Neural progenitor cell (in vitro differentiated cells): ENCODE data around the gene ACSBG1. TPM values are rescaled to one million over a fixed set of nuclear protein-coding genes. Genes with fewer than 3 reads are reported as not detected.

ENCODE experiments used
- DNase-seq: peaks from one replicate; pipeline ENCODE4 v3.0.0-alpha.2; 2016; ENCODE audit warnings: low spot score
- H2AFZ ChIP-seq: fragments of 200-600 bp; sonication (generic); replicated peaks from 2 replicates; pipeline ENCODE4 v1.6.1; 2016; ENCODE audit warnings: antibody characterized with exemption
- H3F3A ChIP-seq: fragments of 200-600 bp; sonication (generic); 2 replicates; pipeline ENCODE4 v1.6.1; 2016; ENCODE audit warnings: antibody characterized with exemption, low read depth
- H3K27ac ChIP-seq: fragments of 200-600 bp; sonication (generic); 2 replicates; pipeline ENCODE4 v1.5.1; 2016; ENCODE audit warnings: mild to moderate bottlenecking
- H3K27me3 ChIP-seq: fragments of 200-600 bp; sonication (generic); 2 replicates; pipeline ENCODE4 v1.6.1; 2016; ENCODE audit warnings: mild to moderate bottlenecking, moderate library complexity
- H3K36me3 ChIP-seq: fragments of 200-600 bp; sonication (generic); 2 replicates; pipeline ENCODE4 v1.5.1; 2016
- H3K4me1 ChIP-seq: fragments of 200-600 bp; sonication (generic); 2 replicates; pipeline ENCODE4 v1.6.1; 2016; ENCODE audit warnings: mixed run types
- H3K4me2 ChIP-seq: fragments of 200-600 bp; sonication (generic); 2 replicates; pipeline ENCODE4 v1.6.1; 2016
- H3K4me3 ChIP-seq: fragments of 200-600 bp; sonication (generic); 2 replicates; pipeline ENCODE4 v1.5.1; 2016
- H3K79me2 ChIP-seq: fragments of 200-600 bp; sonication (generic); 2 replicates; pipeline ENCODE4 v1.6.1; 2016; ENCODE audit warnings: low read depth
- H3K9ac ChIP-seq: fragments of 200-600 bp; sonication (generic); 2 replicates; pipeline ENCODE4 v1.6.1; 2016
- H3K9me3 ChIP-seq: fragments of 200-600 bp; sonication (generic); 2 replicates; pipeline ENCODE4 v1.5.1; 2016; ENCODE audit warnings: low read depth
- H4K20me1 ChIP-seq: fragments of 200-600 bp; sonication (generic); 2 replicates; pipeline ENCODE4 v1.6.1; 2016; ENCODE audit warnings: low read depth
- H3K27ac Mint-ChIP-seq: 3 replicates; pipeline ENCODE4 v1.8.0; 2021; ENCODE audit warnings: mixed read lengths
- H3K27me3 Mint-ChIP-seq: 2 replicates; pipeline ENCODE4 v1.8.0; 2022; ENCODE audit warnings: low read depth, mild to moderate bottlenecking, inconsistent platforms, moderate library complexity, mixed read lengths; ENCODE audit not compliant: insufficient read depth
- H3K36me3 Mint-ChIP-seq: 3 replicates; pipeline ENCODE4 v1.8.0; 2021; ENCODE audit warnings: mixed read lengths
- H3K4me1 Mint-ChIP-seq: 3 replicates; pipeline ENCODE4 v1.8.0; 2021; ENCODE audit warnings: mixed read lengths
- H3K4me3 Mint-ChIP-seq: 3 replicates; pipeline ENCODE4 v1.8.0; 2021; ENCODE audit warnings: mild to moderate bottlenecking, moderate library complexity, mixed read lengths
- H3K9me3 Mint-ChIP-seq: 3 replicates; pipeline ENCODE4 v1.8.0; 2020; ENCODE audit warnings: mixed read lengths
- EZH2 ChIP-seq: fragments of 200-600 bp; sonication (generic); IDR thresholded peaks from 2 replicates; pipeline ENCODE4 v1.6.1; 2017; ENCODE audit warnings: antibody characterized with exemption, mild to moderate bottlenecking, moderate library complexity
- EZH2phosphoT487 ChIP-seq: fragments of 200-600 bp; sonication (generic); IDR thresholded peaks from 2 replicates; pipeline ENCODE4 v1.6.1; 2017; ENCODE audit warnings: antibody characterized with exemption
- total RNA-seq: library from RNA; depleted of rRNA; stranded (reverse); fragments of >200 nt; gene quantifications from 2 replicates; pipeline ENCODE4 v1.2.3, GENCODE V29; 2015; ENCODE audit warnings: low replicate concordance
- TF ChIP-seq, protein P1 (sequence below): fragments of 200-600 bp; sonication (generic); IDR thresholded peaks from 2 replicates; pipeline ENCODE4 v1.5.1; 2017; ENCODE audit warnings: antibody characterized with exemption, mild to moderate bottlenecking

Gene ACSBG1
- total RNA-seq, 1 donor from 2014 or later, result 0.11 TPM

DNA sequence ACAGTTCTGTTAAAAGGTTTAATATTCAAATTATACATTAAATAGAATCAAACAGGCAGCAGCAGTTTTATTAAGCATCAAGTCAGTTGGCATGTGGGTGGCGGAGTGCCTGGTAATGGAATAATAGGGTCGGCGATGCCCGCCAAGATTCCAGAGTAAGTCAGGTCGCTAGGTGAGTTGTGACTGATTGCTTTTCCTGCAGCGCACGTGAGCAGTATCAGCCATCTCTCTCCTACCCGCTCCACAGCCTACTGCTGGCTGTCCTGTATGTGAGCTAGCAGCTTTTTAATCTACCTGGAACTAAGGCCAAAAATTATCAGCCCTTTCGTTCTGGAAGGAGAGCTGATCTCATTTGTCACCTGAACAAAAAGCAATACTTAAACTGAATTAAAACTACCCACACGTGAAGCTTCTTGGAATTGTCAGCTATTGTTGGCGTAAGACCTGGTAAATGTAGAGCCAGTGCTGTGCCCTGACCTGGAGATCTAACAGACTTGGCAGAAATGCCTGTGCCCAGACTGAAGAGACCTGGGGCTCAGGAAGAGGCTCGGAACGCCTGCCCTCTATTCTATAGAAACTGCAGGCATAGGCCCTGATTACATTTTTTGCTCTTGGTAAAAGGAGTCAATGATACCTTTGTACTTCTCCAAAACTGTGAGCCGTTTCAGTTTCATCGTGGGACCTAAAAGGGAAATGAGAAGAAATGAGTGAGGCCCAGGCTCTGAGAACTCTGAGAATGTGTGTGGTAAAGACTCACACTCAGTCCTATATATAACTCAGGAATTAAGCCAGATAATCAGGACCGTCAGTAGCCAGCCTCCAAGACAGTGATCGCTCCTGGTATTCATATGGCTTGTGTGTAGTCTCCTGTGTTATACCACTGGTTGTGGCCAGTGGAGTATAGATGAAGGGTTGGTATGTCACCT is 63.3 kb downstream of the ACSBG1 start:
- no peak overlapping the region for H3K4me3 ChIP-seq
- H3K9ac ChIP-seq, result no peak overlapping the region
- no peak overlapping the region for H2AFZ ChIP-seq
- no peak overlapping the region for H3K4me3 Mint-ChIP-seq
- no peaks in the 10 kb centered on the region for H3F3A ChIP-seq
- no peak for DNase-seq
- H3K36me3 ChIP-seq, result peaks cover 4% of the 10 kb centered on the region
- H3K4me1 Mint-ChIP-seq, result no peaks in the 10 kb centered on the region
- no peak overlapping the region for H3K27ac Mint-ChIP-seq
- H3K4me2 ChIP-seq, result no peak overlapping the region
- no peaks in the 10 kb centered on the region for H3K4me1 ChIP-seq
- no peaks in the 10 kb centered on the region for H3K9me3 Mint-ChIP-seq
- no peak for TF ChIP-seq EZH2phosphoT487
- H3K27me3 Mint-ChIP-seq, result no peaks in the 10 kb centered on the region
- H3K79me2 ChIP-seq, result no peaks in the 10 kb centered on the region
- H3K36me3 Mint-ChIP-seq, result peaks cover 15% of the 10 kb centered on the region
- H3K27me3 ChIP-seq, result no peaks in the 10 kb centered on the region
- H3K9me3 ChIP-seq, result no peaks in the 10 kb centered on the region
- no peak overlapping the region for H3K27ac ChIP-seq
- H4K20me1 ChIP-seq, result no peaks in the 10 kb centered on the region

DNA sequence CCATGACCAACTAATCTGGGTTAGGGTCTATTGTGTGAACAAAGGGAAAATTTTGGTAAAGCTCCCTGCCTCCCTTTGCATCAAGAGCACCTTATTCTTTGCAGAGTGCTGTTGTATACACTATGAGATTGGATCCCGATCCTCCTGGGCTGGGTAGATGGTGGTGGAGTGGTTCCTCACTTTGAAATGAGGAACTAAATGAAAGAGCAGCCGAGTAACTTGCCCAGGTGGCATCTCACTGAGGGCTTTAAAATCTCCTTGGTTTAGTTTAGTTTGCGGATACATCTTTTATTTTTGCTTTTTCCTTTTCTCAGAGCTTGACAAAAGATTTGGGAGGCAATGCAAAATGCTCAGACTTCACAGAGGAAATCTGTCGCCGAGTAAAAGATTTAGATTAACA is 65.8 kb downstream of the ACSBG1 start:
- Histone ChIP-seq H3K36me3 (peaks cover 4% of the 10 kb centered on the region), H3K4me1 (no peaks in the 10 kb centered on the region), H3K4me3 (no peak overlapping the region), H3K27ac (no peak overlapping the region), H3K27me3 (no peaks in the 10 kb centered on the region), H3K9ac (no peak overlapping the region), H4K20me1 (no peaks in the 10 kb centered on the region), H3F3A (no peaks in the 10 kb centered on the region), H3K9me3 (no peaks in the 10 kb centered on the region), H3K79me2 (no peaks in the 10 kb centered on the region), H3K4me2 (no peak overlapping the region), H2AFZ (no peak overlapping the region)
- Mint-ChIP-seq H3K27ac (no peak overlapping the region), H3K36me3 (peaks cover 20% of the 10 kb centered on the region), H3K9me3 (no peaks in the 10 kb centered on the region), H3K4me3 (no peak overlapping the region), H3K4me1 (no peaks in the 10 kb centered on the region), H3K27me3 (no peaks in the 10 kb centered on the region)
- TF ChIP-seq, protein P1, sequence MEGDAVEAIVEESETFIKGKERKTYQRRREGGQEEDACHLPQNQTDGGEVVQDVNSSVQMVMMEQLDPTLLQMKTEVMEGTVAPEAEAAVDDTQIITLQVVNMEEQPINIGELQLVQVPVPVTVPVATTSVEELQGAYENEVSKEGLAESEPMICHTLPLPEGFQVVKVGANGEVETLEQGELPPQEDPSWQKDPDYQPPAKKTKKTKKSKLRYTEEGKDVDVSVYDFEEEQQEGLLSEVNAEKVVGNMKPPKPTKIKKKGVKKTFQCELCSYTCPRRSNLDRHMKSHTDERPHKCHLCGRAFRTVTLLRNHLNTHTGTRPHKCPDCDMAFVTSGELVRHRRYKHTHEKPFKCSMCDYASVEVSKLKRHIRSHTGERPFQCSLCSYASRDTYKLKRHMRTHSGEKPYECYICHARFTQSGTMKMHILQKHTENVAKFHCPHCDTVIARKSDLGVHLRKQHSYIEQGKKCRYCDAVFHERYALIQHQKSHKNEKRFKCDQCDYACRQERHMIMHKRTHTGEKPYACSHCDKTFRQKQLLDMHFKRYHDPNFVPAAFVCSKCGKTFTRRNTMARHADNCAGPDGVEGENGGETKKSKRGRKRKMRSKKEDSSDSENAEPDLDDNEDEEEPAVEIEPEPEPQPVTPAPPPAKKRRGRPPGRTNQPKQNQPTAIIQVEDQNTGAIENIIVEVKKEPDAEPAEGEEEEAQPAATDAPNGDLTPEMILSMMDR, result no peak
- TF ChIP-seq EZH2 (no peak), EZH2phosphoT487 (no peak)
- DNase-seq, result no peak

DNA sequence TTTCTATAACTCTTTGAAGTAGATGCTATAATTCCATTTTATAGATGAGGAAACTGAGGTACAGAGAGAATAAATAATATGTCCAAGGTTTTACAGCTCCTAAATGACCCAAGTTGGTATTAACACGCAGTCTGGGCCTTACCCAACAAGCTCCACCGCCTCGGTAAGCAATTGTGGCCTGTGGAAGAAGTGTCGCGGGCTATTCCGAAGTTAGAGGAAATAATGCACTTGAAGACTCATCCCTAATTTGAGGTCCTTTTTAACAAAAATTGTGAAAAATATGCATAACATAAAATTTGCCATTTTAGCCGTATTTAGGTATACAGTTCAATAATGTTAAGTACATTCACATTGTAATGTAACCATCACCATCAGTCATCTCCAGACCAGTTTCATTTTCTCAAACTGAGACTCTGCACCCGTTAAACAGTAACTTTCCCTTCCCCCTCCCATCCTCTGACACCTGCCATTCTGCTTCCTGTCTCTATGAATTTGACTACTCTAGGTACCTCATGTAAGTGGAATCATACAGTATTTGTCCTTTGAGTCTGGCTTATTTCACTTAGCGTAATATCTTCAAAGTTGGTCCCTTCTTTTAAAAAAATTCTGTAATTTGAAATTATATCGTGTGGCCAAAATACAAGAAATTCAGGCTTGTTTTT is 67.0 kb downstream of the ACSBG1 start:
- Mint-ChIP-seq H3K36me3 (peaks cover 16% of the 10 kb centered on the region), H3K27ac (no peak overlapping the region), H3K27me3 (no peaks in the 10 kb centered on the region), H3K9me3 (no peaks in the 10 kb centered on the region), H3K4me1 (no peaks in the 10 kb centered on the region), H3K4me3 (no peak overlapping the region)
- Histone ChIP-seq H3K79me2 (no peaks in the 10 kb centered on the region), H3K4me3 (no peak overlapping the region), H4K20me1 (no peaks in the 10 kb centered on the region), H3K36me3 (peaks cover 4% of the 10 kb centered on the region), H3K4me1 (no peaks in the 10 kb centered on the region), H3K9me3 (no peaks in the 10 kb centered on the region), H3K27ac (no peak overlapping the region), H2AFZ (no peak overlapping the region), H3K27me3 (no peaks in the 10 kb centered on the region), H3K9ac (no peak overlapping the region), H3F3A (no peaks in the 10 kb centered on the region), H3K4me2 (no peak overlapping the region)
- TF ChIP-seq, protein P1, result no peak
- DNase-seq, result no peak

DNA sequence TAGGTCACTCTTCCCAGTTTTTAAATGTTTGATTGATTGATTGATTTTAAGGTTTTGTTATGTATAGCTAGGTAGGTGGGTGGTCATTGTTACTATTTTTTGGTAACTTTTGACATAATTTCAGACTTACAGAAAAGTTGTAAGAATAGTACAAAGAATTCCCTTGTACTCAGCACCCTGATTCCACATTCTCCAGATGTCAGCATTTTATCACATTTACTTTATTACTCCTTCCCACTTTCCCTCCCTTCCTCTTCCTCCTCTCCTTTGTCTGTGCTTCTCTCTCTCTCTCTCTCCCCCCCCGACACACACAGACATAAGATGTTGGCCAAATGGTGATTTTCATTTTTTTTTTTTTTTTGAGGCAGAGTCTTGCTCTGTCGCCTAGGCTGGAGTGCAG is 70.4 kb downstream of the ACSBG1 start:
- Histone ChIP-seq H3K27me3 (no peaks in the 10 kb centered on the region), H4K20me1 (no peaks in the 10 kb centered on the region), H3K9me3 (no peaks in the 10 kb centered on the region), H3K4me3 (no peak overlapping the region), H3K79me2 (no peaks in the 10 kb centered on the region), H3F3A (no peaks in the 10 kb centered on the region), H2AFZ (no peak overlapping the region), H3K4me2 (no peak overlapping the region), H3K4me1 (no peaks in the 10 kb centered on the region), H3K27ac (no peak overlapping the region), H3K9ac (no peak overlapping the region), H3K36me3 (peaks cover 2% of the 10 kb centered on the region)
- H3K27me3 Mint-ChIP-seq, result no peaks in the 10 kb centered on the region
- H3K27ac Mint-ChIP-seq, result no peak overlapping the region
- no peak for TF ChIP-seq EZH2
- TF ChIP-seq, protein P1, result no peak
- TF ChIP-seq EZH2phosphoT487, result no peak
- DNase-seq, result no peak
- no peak overlapping the region for H3K4me3 Mint-ChIP-seq
- H3K4me1 Mint-ChIP-seq, result no peaks in the 10 kb centered on the region
- peaks cover 14% of the 10 kb centered on the region for H3K36me3 Mint-ChIP-seq
- H3K9me3 Mint-ChIP-seq, result no peaks in the 10 kb centered on the region
